A673 (cell line): ENCODE measurements around the gene MYCN. TPM values are rescaled to one million over a fixed set of nuclear protein-coding genes. Genes with fewer than 3 reads are reported as not detected.

Experiments used
- BruUV-seq: library from RNA; stranded (reverse); fragments of 400-500 nt; replicated peaks from 2 replicates; lab custom pipeline; 2021; lab: Mats Ljungman, UMichigan
- CTCF ChIA-PET: fragments of 300-600 bp; sonication (Branson Sonifier 250); formaldehyde crosslinking; loops from one replicate; lab custom pipeline; 2022; ENCODE audit warnings: antibody characterized with exemption; lab: Charles Lee
- POLR2A ChIA-PET: fragments of 300-600 bp; sonication (Branson Sonifier 250); formaldehyde crosslinking; loops from one replicate; lab custom pipeline; 2022; ENCODE audit warnings: antibody characterized with exemption; ENCODE audit not compliant: low non-redundant PET; lab: Charles Lee
- DNase-seq: peaks from one replicate; pipeline ENCODE4 v3.0.0-alpha.2; 2015; ENCODE audit warnings: low spot score
- H3K27ac ChIP-seq: fragments of 200-600 bp; sonication (generic); 2 replicates; pipeline ENCODE4 v1.5.1; 2016; ENCODE audit warnings: mixed run types, low read depth, mild to moderate bottlenecking, mixed read lengths, antibody characterized with exemption, low read length; ENCODE audit not compliant: poor library complexity, severe bottlenecking
- H3K27me3 ChIP-seq: fragments of 200-600 bp; sonication (generic); replicated peaks from 2 replicates; pipeline ENCODE4 v1.6.1; 2017; ENCODE audit warnings: mixed run types, low read depth, mild to moderate bottlenecking, mixed read lengths, antibody characterized with exemption, low read length; ENCODE audit not compliant: insufficient read depth, poor library complexity
- H3K36me3 ChIP-seq: fragments of 200-600 bp; sonication (generic); 2 replicates; pipeline ENCODE4 v1.6.1; 2016; ENCODE audit warnings: mixed run types, mild to moderate bottlenecking, mixed read lengths, antibody characterized with exemption, low read length; ENCODE audit not compliant: insufficient read depth, poor library complexity, severe bottlenecking
- H3K4me1 ChIP-seq: fragments of 200-600 bp; sonication (generic); 2 replicates; pipeline ENCODE4 v1.6.1; 2017; ENCODE audit warnings: mixed run types, mild to moderate bottlenecking, mixed read lengths, antibody characterized with exemption, low read length; ENCODE audit not compliant: insufficient read depth, poor library complexity, severe bottlenecking
- H3K4me3 ChIP-seq: fragments of 200-600 bp; sonication (generic); 2 replicates; pipeline ENCODE4 v1.5.1; 2016; ENCODE audit warnings: low read depth, mixed run types, mild to moderate bottlenecking, mixed read lengths, low read length; ENCODE audit not compliant: poor library complexity, severe bottlenecking
- H3K9me3 ChIP-seq: fragments of 200-600 bp; sonication (generic); 2 replicates; pipeline ENCODE4 v1.6.1; 2016; ENCODE audit warnings: mixed run types, low read depth, mild to moderate bottlenecking, mixed read lengths, antibody characterized with exemption, low read length; ENCODE audit not compliant: poor library complexity, severe bottlenecking
- EZH2 ChIP-seq: fragments of 200-600 bp; sonication (generic); IDR thresholded peaks from 2 replicates; pipeline ENCODE4 v1.6.1; 2017; ENCODE audit warnings: borderline replicate concordance, low read depth, mild to moderate bottlenecking, mixed read lengths, antibody characterized with exemption, low read length; ENCODE audit not compliant: poor library complexity, severe bottlenecking
- intact Hi-C: fragments of 100-400 bp; cut with micrococcal nuclease; formaldehyde crosslinking; loops from one replicate; pipeline ENCODE4 v1.10.0; 2022; ENCODE audit not compliant: unreplicated experiment
- total RNA-seq: library from RNA; stranded (reverse); gene quantifications from 2 replicates; pipeline ENCODE4 v1.2.3, GENCODE V29; 2021
- TF ChIP-seq, protein P1 (sequence below): fragments of 300-800, 200-600 bp; sonication (generic); conservative IDR thresholded peaks from 2 replicates; pipeline ENCODE4 v1.5.1; 2017; ENCODE audit warnings: low read depth, mild to moderate bottlenecking, antibody characterized with exemption, low read length, moderate library complexity, mixed read lengths

Gene MYCN
- total RNA-seq, 1 experiment from 2014 or later: 2.8 TPM

GRCh38 chr2:15979051-15979758, 38.9 kb downstream of the MYCN start:
- no peaks in the 10 kb centered on the region for H3K27me3 ChIP-seq
- DNase-seq: no peak
- peaks cover 20% of the 10 kb centered on the region for H3K4me1 ChIP-seq
- ChIA-PET POLR2A (no interaction called here), CTCF (no interaction called here)
- no peaks in the 10 kb centered on the region for H3K36me3 ChIP-seq
- intact Hi-C loops: no loop called here
- no TSS peak for BruUV-seq
- H3K9me3 ChIP-seq: no peaks in the 10 kb centered on the region
- H3K4me3 ChIP-seq: no peak overlapping the region
- no peak overlapping the region for H3K27ac ChIP-seq
- TF ChIP-seq EZH2: no peak
- TF ChIP-seq, protein P1, sequence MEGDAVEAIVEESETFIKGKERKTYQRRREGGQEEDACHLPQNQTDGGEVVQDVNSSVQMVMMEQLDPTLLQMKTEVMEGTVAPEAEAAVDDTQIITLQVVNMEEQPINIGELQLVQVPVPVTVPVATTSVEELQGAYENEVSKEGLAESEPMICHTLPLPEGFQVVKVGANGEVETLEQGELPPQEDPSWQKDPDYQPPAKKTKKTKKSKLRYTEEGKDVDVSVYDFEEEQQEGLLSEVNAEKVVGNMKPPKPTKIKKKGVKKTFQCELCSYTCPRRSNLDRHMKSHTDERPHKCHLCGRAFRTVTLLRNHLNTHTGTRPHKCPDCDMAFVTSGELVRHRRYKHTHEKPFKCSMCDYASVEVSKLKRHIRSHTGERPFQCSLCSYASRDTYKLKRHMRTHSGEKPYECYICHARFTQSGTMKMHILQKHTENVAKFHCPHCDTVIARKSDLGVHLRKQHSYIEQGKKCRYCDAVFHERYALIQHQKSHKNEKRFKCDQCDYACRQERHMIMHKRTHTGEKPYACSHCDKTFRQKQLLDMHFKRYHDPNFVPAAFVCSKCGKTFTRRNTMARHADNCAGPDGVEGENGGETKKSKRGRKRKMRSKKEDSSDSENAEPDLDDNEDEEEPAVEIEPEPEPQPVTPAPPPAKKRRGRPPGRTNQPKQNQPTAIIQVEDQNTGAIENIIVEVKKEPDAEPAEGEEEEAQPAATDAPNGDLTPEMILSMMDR: no peak

GRCh38 chr2:15979759-15980604, 39.6 kb downstream of the MYCN start:
- POLR2A ChIA-PET: no interaction called here
- Histone ChIP-seq H3K27me3 (no peaks in the 10 kb centered on the region), H3K27ac (no peak overlapping the region), H3K9me3 (no peaks in the 10 kb centered on the region), H3K4me1 (peaks cover 20% of the 10 kb centered on the region), H3K36me3 (no peaks in the 10 kb centered on the region), H3K4me3 (no peak overlapping the region)
- CTCF ChIA-PET: no interaction called here
- DNase-seq: no peak
- TF ChIP-seq EZH2: no peak
- TF ChIP-seq, protein P1: no peak
- intact Hi-C loops: no loop called here
- no TSS peak for BruUV-seq

- intact Hi-C loops: no loop called here
- H3K27ac ChIP-seq: no peak overlapping the region
- POLR2A ChIA-PET: no interaction called here
- H3K4me1 ChIP-seq: peaks cover 20% of the 10 kb centered on the region
- no peaks in the 10 kb centered on the region for H3K27me3 ChIP-seq
- H3K36me3 ChIP-seq: no peaks in the 10 kb centered on the region
- TF ChIP-seq, protein P1: no peak
- no peak for TF ChIP-seq EZH2
- H3K4me3 ChIP-seq: no peak overlapping the region
- no TSS peak for BruUV-seq
- H3K9me3 ChIP-seq: no peaks in the 10 kb centered on the region
- no peak for DNase-seq
- CTCF ChIA-PET: no interaction called here
These were observed 40.3 kb downstream of the MYCN start for GRCh38 chr2:15980605-15981098.
